Measurements from ENCODE around the gene TCERG1L. TPM values are rescaled to one million over a fixed set of nuclear protein-coding genes. Genes with fewer than 3 reads are reported as not detected.

Gene TCERG1L
- total RNA-seq, 1 experiment from 2014 or later: 1.5 TPM

- H3K27ac Mint-ChIP-seq: no peak overlapping the region
- no peak overlapping the region for H3K4me3 Mint-ChIP-seq
- peaks cover 12% of the 10 kb centered on the region for H3K27me3 Mint-ChIP-seq (ENCODE audit: low read depth)
- no peak for TF ChIP-seq USF1 (CRISPR knock-in tag; IDR thresholded peaks at IDR 0.05)
- TF ChIP-seq ELF4 (CRISPR knock-in tag; IDR thresholded peaks at IDR 0.05; ENCODE audit: low read depth): no peak
- no peak for TF ChIP-seq PREB (CRISPR knock-in tag; IDR thresholded peaks at IDR 0.05; ENCODE audit: borderline replicate concordance)
- TF ChIP-seq SP1 (CRISPR knock-in tag; conservative IDR thresholded peaks at IDR 0.05): no peak
- TF ChIP-seq NFYB (CRISPR knock-in tag; conservative IDR thresholded peaks at IDR 0.05; ENCODE audit: low read depth): no peak
- TF ChIP-seq, protein P1, sequence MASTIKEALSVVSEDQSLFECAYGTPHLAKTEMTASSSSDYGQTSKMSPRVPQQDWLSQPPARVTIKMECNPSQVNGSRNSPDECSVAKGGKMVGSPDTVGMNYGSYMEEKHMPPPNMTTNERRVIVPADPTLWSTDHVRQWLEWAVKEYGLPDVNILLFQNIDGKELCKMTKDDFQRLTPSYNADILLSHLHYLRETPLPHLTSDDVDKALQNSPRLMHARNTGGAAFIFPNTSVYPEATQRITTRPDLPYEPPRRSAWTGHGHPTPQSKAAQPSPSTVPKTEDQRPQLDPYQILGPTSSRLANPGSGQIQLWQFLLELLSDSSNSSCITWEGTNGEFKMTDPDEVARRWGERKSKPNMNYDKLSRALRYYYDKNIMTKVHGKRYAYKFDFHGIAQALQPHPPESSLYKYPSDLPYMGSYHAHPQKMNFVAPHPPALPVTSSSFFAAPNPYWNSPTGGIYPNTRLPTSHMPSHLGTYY (CRISPR knock-in tag; IDR thresholded peaks at IDR 0.05): no peak
- TF ChIP-seq, protein P2, sequence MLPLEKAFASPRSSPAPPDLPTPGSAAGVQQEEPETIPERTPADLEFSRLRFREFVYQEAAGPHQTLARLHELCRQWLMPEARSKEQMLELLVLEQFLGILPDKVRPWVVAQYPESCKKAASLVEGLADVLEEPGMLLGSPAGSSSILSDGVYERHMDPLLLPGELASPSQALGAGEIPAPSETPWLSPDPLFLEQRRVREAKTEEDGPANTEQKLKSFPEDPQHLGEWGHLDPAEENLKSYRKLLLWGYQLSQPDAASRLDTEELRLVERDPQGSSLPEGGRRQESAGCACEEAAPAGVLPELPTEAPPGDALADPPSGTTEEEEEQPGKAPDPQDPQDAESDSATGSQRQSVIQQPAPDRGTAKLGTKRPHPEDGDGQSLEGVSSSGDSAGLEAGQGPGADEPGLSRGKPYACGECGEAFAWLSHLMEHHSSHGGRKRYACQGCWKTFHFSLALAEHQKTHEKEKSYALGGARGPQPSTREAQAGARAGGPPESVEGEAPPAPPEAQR (CRISPR knock-in tag; IDR thresholded peaks at IDR 0.05): no peak
- TF ChIP-seq, protein P3, sequence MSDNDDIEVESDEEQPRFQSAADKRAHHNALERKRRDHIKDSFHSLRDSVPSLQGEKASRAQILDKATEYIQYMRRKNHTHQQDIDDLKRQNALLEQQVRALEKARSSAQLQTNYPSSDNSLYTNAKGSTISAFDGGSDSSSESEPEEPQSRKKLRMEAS (CRISPR knock-in tag; IDR thresholded peaks at IDR 0.05): no peak
- TF ChIP-seq JAZF1 (CRISPR knock-in tag; IDR thresholded peaks at IDR 0.05): no peak
- no peak for TF ChIP-seq ZNF281 (CRISPR knock-in tag; IDR thresholded peaks at IDR 0.05)
- TF ChIP-seq CREB1 (CRISPR knock-in tag; IDR thresholded peaks at IDR 0.05): no peak
- TF ChIP-seq ZNF423 (CRISPR knock-in tag; IDR thresholded peaks at IDR 0.05): no peak
- TF ChIP-seq KAT7 (CRISPR knock-in tag; IDR thresholded peaks at IDR 0.05; ENCODE audit: borderline replicate concordance): no peak
- ATAC-seq (no peak), DNase-seq (ENCODE audit: low spot score) (no peak)
- H3K36me3 Mint-ChIP-seq: peaks cover 60% of the 10 kb centered on the region
- H3K9me3 Mint-ChIP-seq: peaks cover 54% of the 10 kb centered on the region
- ChIA-PET POLR2A (no interaction called here), CTCF (no interaction called here)
- no peaks in the 10 kb centered on the region for H3K4me1 Mint-ChIP-seq
Observed at GRCh38 chr10:131277278-131277677, 34.2 kb downstream of the TCERG1L start.

GRCh38 chr10:131275691-131276090, 35.8 kb downstream of the TCERG1L start:
- H3K36me3 Mint-ChIP-seq: peaks cover 62% of the 10 kb centered on the region
- no peak overlapping the region for H3K27ac Mint-ChIP-seq
- ChIA-PET CTCF (no interaction called here), POLR2A (no interaction called here)
- peaks cover 12% of the 10 kb centered on the region for H3K27me3 Mint-ChIP-seq (ENCODE audit: low read depth)
- H3K4me1 Mint-ChIP-seq: no peaks in the 10 kb centered on the region
- no peak overlapping the region for H3K4me3 Mint-ChIP-seq
- ATAC-seq (no peak), DNase-seq (ENCODE audit: low spot score) (no peak)
- H3K9me3 Mint-ChIP-seq: peaks cover 41% of the 10 kb centered on the region
- TF ChIP-seq TP53 (CRISPR knock-in tag; IDR thresholded peaks at IDR 0.05) (no peak), TCF7 (CRISPR knock-in tag; IDR thresholded peaks at IDR 0.05; ENCODE audit: low read depth) (no peak), ATF6 (CRISPR knock-in tag; IDR thresholded peaks at IDR 0.05) (no peak), FOXK1 (CRISPR knock-in tag; IDR thresholded peaks at IDR 0.05) (no peak), ARID4B (CRISPR knock-in tag; IDR thresholded peaks at IDR 0.05; ENCODE audit: borderline replicate concordance) (no peak), NFATC4 (CRISPR knock-in tag; IDR thresholded peaks at IDR 0.05) (no peak), HMGXB4 (CRISPR knock-in tag; IDR thresholded peaks at IDR 0.05) (no peak)

All from WTC11 (cell line).